ENCODE measurements around the gene CCDC50.

Gene CCDC50

GRCh38 chr3:191298846-191299245, 30.3 kb upstream of the CCDC50 start:
- no peak overlapping the region for H2AFZ ChIP-seq (ENCODE audit: low read length)
- H3K9me2 ChIP-seq (replicated peaks; ENCODE audit: low read depth, low read length): no peaks in the 10 kb centered on the region
- no peaks in the 10 kb centered on the region for H3K9me3 ChIP-seq (ENCODE audit: insufficient read depth, low read depth, low read length)
- no peaks in the 10 kb centered on the region for H3K36me3 ChIP-seq (ENCODE audit: insufficient read depth, low read length)
- H3K79me2 ChIP-seq (ENCODE audit: insufficient read depth, low read length): no peaks in the 10 kb centered on the region
- H3K9ac ChIP-seq (ENCODE audit: low read depth, low read length, poor library complexity, severe bottlenecking): no peak overlapping the region
- H3K4me2 ChIP-seq (ENCODE audit: low read depth, low read length, poor library complexity, severe bottlenecking): no peak overlapping the region
- no peaks in the 10 kb centered on the region for H3F3A ChIP-seq (ENCODE audit: low read depth)
- no peak for TF ChIP-seq CTCF (conservative IDR thresholded peaks at IDR 0.05; ENCODE audit: low read length)
- no peak for TF ChIP-seq EZH2phosphoT487 (IDR thresholded peaks at IDR 0.05; ENCODE audit: borderline replicate concordance)
- no peaks in the 10 kb centered on the region for H3K27me3 ChIP-seq (ENCODE audit: insufficient read depth, low read length, poor library complexity, severe bottlenecking)
- no peaks in the 10 kb centered on the region for H3K4me1 ChIP-seq (ENCODE audit: insufficient read depth, low read length, poor library complexity, severe bottlenecking)
- no peaks in the 10 kb centered on the region for H4K20me1 ChIP-seq (ENCODE audit: insufficient read depth, low read length, poor library complexity, severe bottlenecking)
- no peak overlapping the region for H3K4me3 ChIP-seq (ENCODE audit: low read length, poor library complexity, severe bottlenecking)

GRCh38 chr3:191300422-191300821, 28.8 kb upstream of the CCDC50 start:
- no peak overlapping the region for H3K4me3 ChIP-seq (ENCODE audit: low read length, poor library complexity, severe bottlenecking)
- no peak overlapping the region for H3K9ac ChIP-seq (ENCODE audit: low read depth, low read length, poor library complexity, severe bottlenecking)
- H3F3A ChIP-seq (ENCODE audit: low read depth): no peaks in the 10 kb centered on the region
- no peaks in the 10 kb centered on the region for H3K27me3 ChIP-seq (ENCODE audit: insufficient read depth, low read length, poor library complexity, severe bottlenecking)
- no peaks in the 10 kb centered on the region for H3K79me2 ChIP-seq (ENCODE audit: insufficient read depth, low read length)
- H4K20me1 ChIP-seq (ENCODE audit: insufficient read depth, low read length, poor library complexity, severe bottlenecking): no peaks in the 10 kb centered on the region
- H3K9me3 ChIP-seq (ENCODE audit: insufficient read depth, low read depth, low read length): no peaks in the 10 kb centered on the region
- H3K9me2 ChIP-seq (replicated peaks; ENCODE audit: low read depth, low read length): no peaks in the 10 kb centered on the region
- TF ChIP-seq EZH2phosphoT487 (IDR thresholded peaks at IDR 0.05; ENCODE audit: borderline replicate concordance): no peak
- TF ChIP-seq CTCF (conservative IDR thresholded peaks at IDR 0.05; ENCODE audit: low read length): no peak
- H3K36me3 ChIP-seq (ENCODE audit: insufficient read depth, low read length): no peaks in the 10 kb centered on the region
- no peak overlapping the region for H3K4me2 ChIP-seq (ENCODE audit: low read depth, low read length, poor library complexity, severe bottlenecking)
- no peaks in the 10 kb centered on the region for H3K4me1 ChIP-seq (ENCODE audit: insufficient read depth, low read length, poor library complexity, severe bottlenecking)
- no peak overlapping the region for H2AFZ ChIP-seq (ENCODE audit: low read length)

- H3K9ac ChIP-seq (ENCODE audit: low read depth, low read length, poor library complexity, severe bottlenecking): no peak overlapping the region
Observed at GRCh38 chr3:191301017-191301416, 28.2 kb upstream of the CCDC50 start.

More at GRCh38 chr3:191301017-191301416, 28.2 kb upstream of the CCDC50 start:
- Histone ChIP-seq H2AFZ (ENCODE audit: low read length) (no peak overlapping the region), H3K36me3 (ENCODE audit: insufficient read depth, low read length) (no peaks in the 10 kb centered on the region), H3K9me2 (replicated peaks; ENCODE audit: low read depth, low read length) (no peaks in the 10 kb centered on the region), H4K20me1 (ENCODE audit: insufficient read depth, low read length, poor library complexity, severe bottlenecking) (no peaks in the 10 kb centered on the region), H3K4me3 (ENCODE audit: low read length, poor library complexity, severe bottlenecking) (no peak overlapping the region), H3K27me3 (ENCODE audit: insufficient read depth, low read length, poor library complexity, severe bottlenecking) (no peaks in the 10 kb centered on the region), H3K4me1 (ENCODE audit: insufficient read depth, low read length, poor library complexity, severe bottlenecking) (no peaks in the 10 kb centered on the region), H3K9me3 (ENCODE audit: insufficient read depth, low read depth, low read length) (no peaks in the 10 kb centered on the region), H3K4me2 (ENCODE audit: low read depth, low read length, poor library complexity, severe bottlenecking) (no peak overlapping the region), H3K79me2 (ENCODE audit: insufficient read depth, low read length) (no peaks in the 10 kb centered on the region), H3F3A (ENCODE audit: low read depth) (no peaks in the 10 kb centered on the region)
- TF ChIP-seq CTCF (conservative IDR thresholded peaks at IDR 0.05; ENCODE audit: low read length): no peak
- no peak for TF ChIP-seq EZH2phosphoT487 (IDR thresholded peaks at IDR 0.05; ENCODE audit: borderline replicate concordance)

Measured in Loucy (cell line).